PC-3 (cell line): ENCODE results near the gene DLGAP1. TPM values are rescaled to one million over a fixed set of nuclear protein-coding genes. Genes with fewer than 3 reads are reported as not detected.
A peak's percentile ranks its signal among the peaks of the same experiment; 100 is the strongest.

Experiments used
- ATAC-seq: fragments of 200-7000 bp; cut with Tn5 transposase; 2 replicates; pipeline ENCODE4 v1.9.1; 2020; ENCODE audit warnings: mild to moderate bottlenecking, moderate library complexity
- BruUV-seq: library from RNA; stranded (reverse); fragments of 400-500 nt; replicated peaks from 2 replicates; lab custom pipeline; 2021; lab: Mats Ljungman, UMichigan
- CTCF ChIA-PET: fragments of 300-600 bp; sonication (Branson Sonifier 250); formaldehyde crosslinking; loops from one replicate; lab custom pipeline; 2022; ENCODE audit warnings: antibody characterized with exemption; lab: Charles Lee
- POLR2A ChIA-PET: fragments of 300-600 bp; sonication (Branson Sonifier 250); formaldehyde crosslinking; loops from one replicate; lab custom pipeline; 2022; ENCODE audit warnings: antibody characterized with exemption; ENCODE audit not compliant: unreplicated experiment; lab: Charles Lee
- DNase-seq: peaks from one replicate; pipeline ENCODE4 v3.0.0-alpha.2; 2015
- H2AFZ ChIP-seq: fragments of 300-600 bp; sonication (generic); 2 replicates; pipeline ENCODE4 v1.6.0; 2016; ENCODE audit warnings: antibody characterized with exemption, low read length
- H3F3A ChIP-seq: fragments of 300-600 bp; sonication (generic); one replicate; pipeline ENCODE4 v1.6.0; 2017; ENCODE audit warnings: antibody characterized with exemption, low read length, control low read depth, mild to moderate bottlenecking; ENCODE audit not compliant: unreplicated experiment
- H3K27ac ChIP-seq: fragments of 300-600 bp; sonication (generic); 2 replicates; pipeline ENCODE4 v1.5.1; 2016; ENCODE audit warnings: mild to moderate bottlenecking, low read length
- H3K27me3 ChIP-seq: fragments of 300-600 bp; sonication (generic); 2 replicates; pipeline ENCODE4 v1.6.1; 2016; ENCODE audit warnings: low read length, mixed read lengths
- H3K36me3 ChIP-seq: fragments of 300-600 bp; sonication (generic); 2 replicates; pipeline ENCODE4 v1.6.1; 2016; ENCODE audit warnings: low read depth, mixed run types, low read length, mixed read lengths
- H3K4me1 ChIP-seq: fragments of 300-600 bp; sonication (generic); 2 replicates; pipeline ENCODE4 v1.5.1; 2016; ENCODE audit warnings: low read length; ENCODE audit not compliant: insufficient read depth
- H3K4me2 ChIP-seq: fragments of 300-600 bp; sonication (generic); 2 replicates; pipeline ENCODE4 v1.6.0; 2016; ENCODE audit warnings: low read length
- H3K4me3 ChIP-seq: fragments of 300-600 bp; sonication (generic); 2 replicates; pipeline ENCODE4 v1.5.1; 2016; ENCODE audit warnings: mild to moderate bottlenecking, low read length, mixed read lengths
- H3K79me2 ChIP-seq: fragments of 300-600 bp; sonication (generic); 2 replicates; pipeline ENCODE4 v1.6.1; 2017; ENCODE audit warnings: low read length, mixed read lengths
- H3K9ac ChIP-seq: fragments of 300-600 bp; sonication (generic); 2 replicates; pipeline ENCODE4 v1.6.0; 2016; ENCODE audit warnings: mild to moderate bottlenecking, low read length
- H3K9me2 ChIP-seq: fragments of 300-600 bp; sonication (generic); replicated peaks from 2 replicates; pipeline ENCODE4 v1.6.1; 2016; ENCODE audit warnings: mixed run types, low read length, mixed read lengths
- H3K9me3 ChIP-seq: fragments of 300-600 bp; sonication (generic); 2 replicates; pipeline ENCODE4 v1.6.1; 2016; ENCODE audit warnings: low read length, mixed read lengths
- H4K20me1 ChIP-seq: fragments of 300-600 bp; sonication (generic); 2 replicates; pipeline ENCODE4 v1.6.1; 2016; ENCODE audit warnings: low read length, mixed read lengths
- EZH2 ChIP-seq: fragments of 300-600 bp; sonication (generic); IDR thresholded peaks from one replicate; pipeline ENCODE4 v1.6.1; 2017; ENCODE audit warnings: antibody characterized with exemption, mild to moderate bottlenecking, low read length; ENCODE audit not compliant: unreplicated experiment
- EZH2phosphoT487 ChIP-seq: fragments of 300-600 bp; sonication (generic); IDR thresholded peaks from 2 replicates; pipeline ENCODE4 v1.6.1; 2018; ENCODE audit warnings: mild to moderate bottlenecking, antibody characterized with exemption, low read length, borderline replicate concordance
- intact Hi-C: fragments of 100-400 bp; cut with micrococcal nuclease; formaldehyde crosslinking; loops from 2 replicates; pipeline ENCODE4 v1.9.0; 2023
- total RNA-seq: library from RNA; depleted of rRNA; stranded (reverse); fragments of >200 nt; gene quantifications from 2 replicates; pipeline ENCODE4 v1.2.3, GENCODE V29; 2014
- TF ChIP-seq, protein P1 (sequence below): fragments of 300-600 bp; sonication (generic); conservative IDR thresholded peaks from 2 replicates; pipeline ENCODE4 v1.5.1; 2017; ENCODE audit warnings: antibody characterized with exemption, low read depth, mild to moderate bottlenecking, low read length

DLGAP1 gene
- total RNA-seq, 1 experiment from 2014 or later: not detected

DNA sequence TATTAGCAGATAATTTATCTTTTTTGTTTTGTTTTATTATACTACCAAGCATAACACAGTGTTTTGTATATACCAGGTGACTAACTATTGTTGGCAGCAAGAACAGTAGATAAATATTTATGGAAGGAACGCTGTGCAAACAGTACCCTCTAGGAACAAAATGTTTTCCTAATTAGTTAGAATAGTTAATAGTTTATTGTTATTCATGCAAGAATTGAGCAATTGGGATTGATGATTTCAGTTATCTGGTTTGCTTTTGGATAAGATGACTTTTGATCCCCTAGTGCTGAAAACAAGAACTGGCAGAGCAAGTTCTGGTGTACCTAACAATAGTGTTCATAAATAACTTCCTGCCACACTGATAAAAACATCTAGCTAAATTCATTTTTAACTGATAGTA is 681.8 kb downstream of the DLGAP1 start:
- no peak for TF ChIP-seq EZH2
- TF ChIP-seq, protein P1, sequence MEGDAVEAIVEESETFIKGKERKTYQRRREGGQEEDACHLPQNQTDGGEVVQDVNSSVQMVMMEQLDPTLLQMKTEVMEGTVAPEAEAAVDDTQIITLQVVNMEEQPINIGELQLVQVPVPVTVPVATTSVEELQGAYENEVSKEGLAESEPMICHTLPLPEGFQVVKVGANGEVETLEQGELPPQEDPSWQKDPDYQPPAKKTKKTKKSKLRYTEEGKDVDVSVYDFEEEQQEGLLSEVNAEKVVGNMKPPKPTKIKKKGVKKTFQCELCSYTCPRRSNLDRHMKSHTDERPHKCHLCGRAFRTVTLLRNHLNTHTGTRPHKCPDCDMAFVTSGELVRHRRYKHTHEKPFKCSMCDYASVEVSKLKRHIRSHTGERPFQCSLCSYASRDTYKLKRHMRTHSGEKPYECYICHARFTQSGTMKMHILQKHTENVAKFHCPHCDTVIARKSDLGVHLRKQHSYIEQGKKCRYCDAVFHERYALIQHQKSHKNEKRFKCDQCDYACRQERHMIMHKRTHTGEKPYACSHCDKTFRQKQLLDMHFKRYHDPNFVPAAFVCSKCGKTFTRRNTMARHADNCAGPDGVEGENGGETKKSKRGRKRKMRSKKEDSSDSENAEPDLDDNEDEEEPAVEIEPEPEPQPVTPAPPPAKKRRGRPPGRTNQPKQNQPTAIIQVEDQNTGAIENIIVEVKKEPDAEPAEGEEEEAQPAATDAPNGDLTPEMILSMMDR: peak; percentile 19; the same call in 1 of the 2 replicates
- DNase-seq: peak; percentile 57
- no peaks in the 10 kb centered on the region for H3F3A ChIP-seq
- no peak overlapping the region for H3K27ac ChIP-seq
- peaks cover 22% of the 10 kb centered on the region; the same call in 1 of the 2 replicates for H3K27me3 ChIP-seq
- H3K36me3 ChIP-seq: no peaks in the 10 kb centered on the region
- peaks cover 21% of the 10 kb centered on the region for H3K4me1 ChIP-seq
- POLR2A ChIA-PET: no interaction called here
- ATAC-seq: peak; percentile 36; the same call in 1 of the 2 replicates
- H4K20me1 ChIP-seq: no peaks in the 10 kb centered on the region
- no peak overlapping the region for H3K9ac ChIP-seq
- H3K4me2 ChIP-seq: no peak overlapping the region
- BruUV-seq: no TSS peak
- intact Hi-C loops: loop anchor here (5.0 kb wide), 1 partner anchor 491 kb away; no protein-coding TSS in a partner anchor
- CTCF ChIA-PET: interaction anchor here (0.6 kb wide), 1 partner anchor 15 kb away, joined by 3 read pairs; no protein-coding TSS in a partner anchor
- H3K9me3 ChIP-seq: no peaks in the 10 kb centered on the region
- H3K79me2 ChIP-seq: no peaks in the 10 kb centered on the region
- no peaks in the 10 kb centered on the region for H3K9me2 ChIP-seq
- H3K4me3 ChIP-seq: no peak overlapping the region
- H2AFZ ChIP-seq: no peak overlapping the region

DNA sequence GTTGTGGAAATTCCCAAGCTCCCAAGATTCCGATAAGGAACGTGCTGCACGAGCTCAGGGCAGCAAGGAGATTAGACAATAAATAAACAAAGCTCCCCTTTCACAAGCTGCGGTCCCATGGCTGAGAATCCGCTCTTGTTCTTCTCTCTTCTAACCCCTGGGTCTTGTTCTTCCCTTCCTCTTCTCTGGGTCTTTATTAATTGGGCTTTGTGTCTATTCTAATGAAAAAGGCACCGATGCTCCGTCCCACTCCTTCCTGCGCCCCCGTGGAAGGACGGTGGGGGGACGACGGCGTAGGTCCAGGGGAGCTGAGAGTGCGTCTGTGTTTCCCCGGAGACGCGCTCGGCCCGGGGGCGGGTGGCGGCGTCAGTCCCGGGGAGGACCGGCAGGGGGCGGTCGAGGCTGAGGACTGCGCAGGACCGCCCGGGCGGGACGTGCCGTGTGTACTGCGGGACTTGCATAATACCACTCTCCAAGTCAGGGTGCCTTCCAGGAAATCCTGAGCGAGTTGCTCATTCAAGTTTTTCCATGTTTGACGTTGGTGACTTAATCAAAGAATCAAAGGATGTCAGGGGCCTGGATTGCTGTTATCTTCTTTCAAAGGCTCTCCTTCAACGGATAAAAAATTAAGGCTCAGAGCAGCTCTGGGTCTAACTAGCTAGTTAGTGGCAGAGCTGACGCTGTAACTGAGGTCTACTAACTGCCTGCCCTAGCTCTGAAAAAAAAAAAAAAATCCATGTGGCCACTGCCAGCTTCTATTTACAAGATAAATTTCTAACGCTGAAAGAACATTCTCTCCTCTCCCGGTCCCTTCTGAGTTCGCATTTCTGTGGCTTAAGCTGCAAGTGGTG is 683.8 kb downstream of the DLGAP1 start:
- no peaks in the 10 kb centered on the region for H3K79me2 ChIP-seq
- no peaks in the 10 kb centered on the region for H3K36me3 ChIP-seq
- peak overlapping the region; percentile 63 for H2AFZ ChIP-seq
- no peaks in the 10 kb centered on the region for H3K9me3 ChIP-seq
- H3K9ac ChIP-seq: no peak overlapping the region
- peak overlapping the region; percentile 49 for H3K4me3 ChIP-seq
- ATAC-seq: peak; percentile 95
- TF ChIP-seq, protein P1: peak; percentile 88
- no peak for TF ChIP-seq EZH2phosphoT487
- intact Hi-C loops: loop anchor here (1.0 to 5.0 kb wide), 2 partner anchors 99 to 489 kb away; no protein-coding TSS in a partner anchor
- no peaks in the 10 kb centered on the region for H3K9me2 ChIP-seq
- ChIA-PET POLR2A (no interaction called here), CTCF (interaction anchor here (0.6 to 1.6 kb wide), 2 partner anchors 32 to 98 kb away, joined by 3 to 15 read pairs; no protein-coding TSS in a partner anchor)
- H4K20me1 ChIP-seq: no peaks in the 10 kb centered on the region
- BruUV-seq: no TSS peak
- peak; percentile 80 for DNase-seq
- no peak overlapping the region for H3K27ac ChIP-seq
- H3K27me3 ChIP-seq: peaks cover 27% of the 10 kb centered on the region; the same call in 1 of the 2 replicates
- H3K4me2 ChIP-seq: peak overlapping the region; percentile 78
- H3F3A ChIP-seq: no peaks in the 10 kb centered on the region
- peaks cover 21% of the 10 kb centered on the region for H3K4me1 ChIP-seq

DNA sequence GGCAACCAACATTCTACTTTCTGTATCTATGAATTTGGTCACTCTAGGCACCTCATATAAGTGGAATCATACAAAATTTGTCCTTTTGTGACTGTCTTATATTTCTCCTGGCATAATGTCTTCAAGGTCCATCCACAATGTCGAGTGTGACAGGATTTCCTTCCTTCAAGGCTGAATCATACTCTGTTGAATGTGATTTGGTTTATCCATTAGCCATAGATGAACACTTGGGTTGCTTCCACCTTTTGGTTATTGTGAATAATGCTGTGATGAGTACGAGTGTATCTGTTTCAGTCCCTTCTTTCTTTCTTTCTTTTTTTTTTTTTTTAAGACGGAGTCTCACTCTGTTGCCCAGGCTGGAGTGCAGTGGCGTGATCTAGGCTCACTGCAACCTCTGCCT is 693.8 kb downstream of the DLGAP1 start:
- TF ChIP-seq EZH2phosphoT487 (no peak), EZH2 (no peak)
- TF ChIP-seq, protein P1: no peak
- CTCF ChIA-PET: no interaction called here
- no peak for ATAC-seq

More for the DNA sequence above, 693.8 kb downstream of the DLGAP1 start:
- no peaks in the 10 kb centered on the region for H3K36me3 ChIP-seq
- no peaks in the 10 kb centered on the region for H3K79me2 ChIP-seq
- peaks cover 32% of the 10 kb centered on the region; the same call in 1 of the 2 replicates for H3K27me3 ChIP-seq
- no peak for DNase-seq
- BruUV-seq: no TSS peak
- H3K9me3 ChIP-seq: 0 out of 2 replicates have a peak, but pooled peaks cover 6% of the 10 kb centered on the region
- no peak overlapping the region for H3K4me2 ChIP-seq
- no peak overlapping the region for H3K9ac ChIP-seq
- H3K9me2 ChIP-seq: no peaks in the 10 kb centered on the region
- H4K20me1 ChIP-seq: no peaks in the 10 kb centered on the region
- H3F3A ChIP-seq: no peaks in the 10 kb centered on the region
- intact Hi-C loops: no loop called here
- H3K4me1 ChIP-seq: no peaks in the 10 kb centered on the region
- H2AFZ ChIP-seq: no peak overlapping the region
- no peak overlapping the region for H3K4me3 ChIP-seq
- no peak overlapping the region for H3K27ac ChIP-seq
- POLR2A ChIA-PET: no interaction called here
